Peyer's patch (tissue), 4 donors: ENCODE data around the gene MAN1C1. TPM values are rescaled to one million over a fixed set of nuclear protein-coding genes. Genes with fewer than 3 reads are reported as not detected.
"Not testable (repeated sequence)": the region's sequence is repeated elsewhere in the genome, so short reads cannot be mapped to it uniquely, and the experiment has no call there.

Source experiments
- DNase-seq, 3 donors: peaks; one replicate each; pipeline ENCODE4 v3.0.0-alpha.2; 2017 to 2019
- H3K27ac ChIP-seq, 4 donors: fragments of 200-600 bp; sonication (generic); one replicate each; pipeline ENCODE4 v1.5.1; 2016 to 2019
- H3K27me3 ChIP-seq, 2 donors: fragments of 200-600 bp; sonication (generic); one replicate each; pipeline ENCODE4 v1.5.1; 2019
- H3K36me3 ChIP-seq, 3 donors: fragments of 200-600 bp; sonication (generic); one replicate each; pipeline ENCODE4 v1.5.1; 2016 to 2019
- H3K4me1 ChIP-seq, 4 donors: fragments of 200-600 bp; sonication (generic); one replicate each; pipeline ENCODE4 v1.5.1; 2016 to 2019
- H3K4me3 ChIP-seq, 4 donors: fragments of 200-600 bp; sonication (generic); 1 replicate in 3 of 4; 2 replicates in 1 of 4; pipeline ENCODE4 v1.5.1; 2016 to 2019; ENCODE audit warnings: mild to moderate bottlenecking in 1 of 4
- H3K9me3 ChIP-seq, 4 donors: fragments of 200-600 bp; sonication (generic); one replicate each; pipeline ENCODE4 v1.5.1; 2016 to 2019; ENCODE audit warnings: mild to moderate bottlenecking in 1 of 4
- CTCF ChIP-seq, 6 experiments: fragments of 450-650 bp in 4 of 6; fragments of 200-600 bp in 2 of 6; sonication (generic) in 1 of 6; IDR thresholded peaks; one replicate each; pipeline ENCODE4 v1.5.1; 2017 to 2019; ENCODE audit warnings: antibody characterized with exemption in 6 of 6, mild to moderate bottlenecking in 3 of 6, moderate library complexity in 1 of 6
- POLR2A ChIP-seq, 2 donors: fragments of 450-650 bp; IDR thresholded peaks; one replicate each; pipeline ENCODE4 v1.5.1; 2017; ENCODE audit warnings: antibody characterized with exemption in 2 of 2, mild to moderate bottlenecking in 2 of 2, moderate library complexity in 2 of 2
- total RNA-seq, 4 donors: library from RNA; depleted of rRNA; stranded (reverse); fragments of >200 nt; gene quantifications; one replicate each; pipeline ENCODE4 v1.1.0, GENCODE V29; 2016

The MAN1C1 gene
- total RNA-seq, 4 donors from 2014 or later = 2.3 to 10.7 (median 6.7) TPM

DNA sequence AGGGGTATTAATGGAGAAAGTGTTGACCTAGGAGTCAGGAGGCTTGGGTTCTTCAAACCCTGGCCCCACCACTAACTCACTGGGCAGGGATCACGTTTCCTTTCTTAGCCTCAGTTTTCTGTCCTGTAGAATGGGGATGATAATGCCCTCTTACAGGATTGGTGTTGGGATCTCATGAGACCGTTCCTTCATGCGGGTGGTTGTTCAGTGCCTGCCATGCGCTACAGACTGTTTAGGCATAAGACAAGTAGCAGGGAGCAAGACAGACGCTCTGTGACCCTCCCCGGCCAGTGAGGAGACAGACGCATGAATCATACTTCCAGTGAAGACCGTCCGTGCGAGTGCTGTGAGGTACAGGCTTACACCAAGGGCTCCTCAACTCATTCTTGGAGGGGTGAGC lies 81.7 kb downstream of the MAN1C1 start:
- Histone ChIP-seq H3K4me1 (peaks cover 0 to 48% (median 0%) of the 10 kb centered on the region in 4 donors), H3K27me3 (no peaks in the 10 kb centered on the region), H3K9me3 (no peaks in the 10 kb centered on the region), H3K36me3 (no peaks in the 10 kb centered on the region), H3K27ac (peak overlapping the region in 1 of 4 donors; percentile 86), H3K4me3 (no peak overlapping the region)
- no peak for DNase-seq
- TF ChIP-seq CTCF (IDR thresholded peaks at IDR 0.05) = no peak
- TF ChIP-seq POLR2A (IDR thresholded peaks at IDR 0.05) = no peak

DNA sequence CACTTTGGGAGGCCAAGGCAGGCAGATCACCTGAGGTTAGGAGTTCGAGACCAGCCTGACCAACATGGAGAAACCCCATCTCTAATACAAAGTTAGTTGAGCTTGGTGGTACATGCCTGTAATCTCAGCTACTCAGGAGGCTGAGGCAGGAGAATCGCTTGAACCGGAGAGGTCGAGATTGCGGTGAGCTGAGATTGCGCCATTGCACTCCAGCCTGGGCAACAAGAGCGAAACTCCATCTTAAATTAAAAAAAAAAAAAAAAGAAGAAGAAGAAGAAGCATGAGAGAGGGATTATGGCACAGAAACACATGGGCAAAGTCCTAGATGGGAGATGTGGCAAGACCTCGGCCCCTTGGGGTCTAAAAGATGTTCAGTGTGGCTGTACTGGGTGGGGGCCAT lies 82.5 kb downstream of the MAN1C1 start:
- not testable (repeated sequence) for H3K27me3 ChIP-seq, H3K9me3 ChIP-seq, H3K4me3 ChIP-seq, H3K36me3 ChIP-seq, DNase-seq
- Histone ChIP-seq H3K4me1 (peaks cover 0 to 43% (median 0%) of the 10 kb centered on the region in 4 donors), H3K27ac (peak overlapping the region in 3 of 4 donors; percentile 52 to 86 (median 71))

- Histone ChIP-seq H3K27ac (peak overlapping the region in 3 of 4 donors; percentile 52 to 86 (median 71)), H3K36me3 (no peaks in the 10 kb centered on the region), H3K4me3 (no peak overlapping the region), H3K9me3 (no peaks in the 10 kb centered on the region), H3K4me1 (peaks cover 0 to 43% (median 0%) of the 10 kb centered on the region in 4 donors), H3K27me3 (no peaks in the 10 kb centered on the region)
- DNase-seq = no peak
- TF ChIP-seq CTCF (IDR thresholded peaks at IDR 0.05) (no peak), POLR2A (IDR thresholded peaks at IDR 0.05) (no peak)
These were observed 83.0 kb downstream of the MAN1C1 start for GRCh38 chr1:25699500-25700143.

DNA sequence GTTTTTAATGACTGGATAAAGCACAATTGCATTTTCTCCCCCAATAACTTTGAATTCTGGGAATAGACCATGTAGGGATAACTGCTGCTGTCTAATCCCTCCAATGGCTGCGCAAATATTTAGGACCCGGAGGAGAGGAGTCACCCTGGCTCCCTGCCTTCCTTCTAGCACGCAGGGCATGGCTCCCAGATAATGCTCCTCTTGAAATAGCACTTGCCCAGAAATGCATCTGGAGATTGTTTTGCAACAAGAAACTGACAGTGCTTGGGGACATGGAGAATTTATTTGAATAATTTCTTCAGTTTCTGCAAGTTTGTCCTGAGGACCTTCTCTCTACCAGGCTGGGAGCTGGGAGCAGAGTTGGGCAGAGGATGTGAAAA lies 83.5 kb downstream of the MAN1C1 start:
- Histone ChIP-seq H3K4me1 (peaks cover 0 to 43% (median 0%) of the 10 kb centered on the region in 4 donors), H3K4me3 (no peak overlapping the region), H3K27me3 (no peaks in the 10 kb centered on the region), H3K27ac (peak overlapping the region in 3 of 4 donors; percentile 52 to 86 (median 71)), H3K36me3 (no peaks in the 10 kb centered on the region), H3K9me3 (no peaks in the 10 kb centered on the region)
- no peak for TF ChIP-seq POLR2A (IDR thresholded peaks at IDR 0.05)
- TF ChIP-seq CTCF (IDR thresholded peaks at IDR 0.05) = no peak
- no peak for DNase-seq

GRCh38 chr1:25700626-25701025 lies 84.0 kb downstream of the MAN1C1 start:
- Histone ChIP-seq H3K27ac (peak overlapping the region in 3 of 4 donors; percentile 38 to 86 (median 52)), H3K36me3 (no peaks in the 10 kb centered on the region), H3K4me3 (no peak overlapping the region), H3K9me3 (no peaks in the 10 kb centered on the region), H3K4me1 (peaks cover 0 to 38% (median 0%) of the 10 kb centered on the region in 4 donors), H3K27me3 (no peaks in the 10 kb centered on the region)
- DNase-seq = no peak
- no peak for TF ChIP-seq CTCF (IDR thresholded peaks at IDR 0.05)
- no peak for TF ChIP-seq POLR2A (IDR thresholded peaks at IDR 0.05)

DNA sequence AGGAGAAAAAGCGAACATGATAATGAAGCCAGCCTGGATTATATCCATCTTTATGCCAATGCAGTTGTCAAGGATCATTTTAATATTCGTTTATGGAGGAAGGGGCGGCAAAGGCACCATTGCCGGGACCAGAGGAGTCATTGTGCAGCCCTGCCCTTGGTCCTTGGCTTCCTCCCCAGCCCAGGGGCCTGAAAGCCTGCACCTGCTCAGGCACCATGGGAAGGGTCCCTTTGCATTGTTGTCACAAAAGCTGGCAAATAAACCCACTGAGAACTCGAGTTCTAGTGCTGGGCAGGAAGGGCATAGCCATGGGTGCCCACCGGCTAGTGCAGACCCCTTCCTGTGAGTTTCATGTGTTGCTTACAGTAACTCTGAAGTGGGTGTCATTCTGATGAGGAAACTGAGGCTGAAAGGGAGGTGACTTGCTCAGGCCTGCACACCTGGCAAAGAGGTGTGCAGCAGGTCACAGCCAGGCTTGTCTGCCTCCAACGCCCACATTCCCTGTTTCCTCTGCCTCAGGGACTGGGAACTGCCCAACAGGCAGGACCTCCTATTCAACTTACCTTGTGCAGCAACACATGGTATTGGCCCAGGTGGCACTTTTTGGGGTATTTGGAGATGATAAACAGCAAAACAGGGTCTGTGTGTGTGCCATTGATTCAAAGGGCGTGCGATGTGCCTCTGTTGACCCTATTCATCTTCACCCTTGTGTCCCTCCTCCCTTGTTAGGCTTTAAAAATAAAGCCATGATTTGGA lies 84.6 kb downstream of the MAN1C1 start:
- TF ChIP-seq CTCF (IDR thresholded peaks at IDR 0.05) (no peak), POLR2A (IDR thresholded peaks at IDR 0.05) (no peak)
- Histone ChIP-seq H3K9me3 (no peaks in the 10 kb centered on the region), H3K4me3 (no peak overlapping the region), H3K27me3 (no peaks in the 10 kb centered on the region), H3K36me3 (no peaks in the 10 kb centered on the region), H3K4me1 (peaks cover 0 to 38% (median 0%) of the 10 kb centered on the region in 4 donors), H3K27ac (peak overlapping the region in 3 of 4 donors; percentile 38 to 86 (median 52))
- no peak for DNase-seq
